Measurements from ENCODE around the gene ARHGAP15.

The ARHGAP15 gene

DNA sequence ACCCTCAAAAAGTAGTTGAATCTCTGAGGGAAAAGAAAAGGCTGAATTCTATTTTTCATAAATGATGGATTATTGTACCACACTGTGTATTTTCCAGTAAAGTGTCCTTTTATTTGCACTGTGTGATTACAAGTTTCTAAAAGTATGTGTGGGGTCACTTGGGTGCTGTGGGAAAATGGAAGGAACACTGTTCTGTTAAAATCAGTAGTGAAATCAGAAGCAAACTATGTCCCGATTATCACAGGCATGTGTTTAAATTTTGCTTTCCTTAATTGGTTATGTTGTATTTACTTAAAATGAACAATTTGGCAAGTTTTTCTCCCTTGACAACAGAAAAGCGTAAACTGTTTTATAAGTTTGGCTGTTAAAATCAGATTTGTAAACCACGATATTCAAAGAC, 353.1 kb downstream of the ARHGAP15 start:
- DNase-seq (ENCODE audit: low spot score) = no peak

DNA sequence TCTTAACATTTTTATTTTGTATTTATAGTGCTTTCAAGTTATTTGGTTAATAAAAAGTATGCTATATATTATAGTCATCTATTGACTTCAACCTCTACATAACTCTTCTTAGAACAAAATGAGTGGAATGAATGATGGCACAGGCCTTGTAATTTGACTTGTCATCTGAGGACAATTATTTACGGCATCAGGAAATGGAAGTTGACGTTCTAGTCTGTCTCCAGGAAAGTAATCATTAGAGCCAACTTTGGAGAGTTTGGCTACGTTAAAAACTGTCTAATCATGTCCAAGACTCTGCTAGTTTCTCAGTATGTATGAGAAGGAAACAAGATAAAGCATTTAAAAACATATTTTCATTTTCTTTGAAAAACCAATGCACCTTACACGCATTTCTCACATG, 353.6 kb downstream of the ARHGAP15 start:
- no peak for DNase-seq (ENCODE audit: low spot score)

DNA sequence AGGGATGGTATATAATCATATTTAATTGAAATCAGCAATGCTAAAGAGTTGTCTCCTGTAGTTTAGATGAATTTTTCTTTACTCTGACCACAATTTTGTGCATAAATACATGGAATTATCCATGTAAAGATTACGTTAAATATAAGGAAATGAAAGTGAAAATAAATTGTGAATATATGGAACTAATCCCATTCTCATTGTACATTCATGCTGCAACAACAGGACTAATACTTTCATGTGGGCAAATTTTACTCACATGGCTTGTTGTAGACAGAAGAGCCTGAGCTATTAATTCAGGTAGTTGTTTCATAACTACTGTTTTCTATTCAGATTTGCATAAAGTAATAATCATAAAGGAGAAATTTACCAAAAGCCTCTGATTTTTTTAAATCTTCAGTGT, 357.8 kb downstream of the ARHGAP15 start:
- DNase-seq (ENCODE audit: low spot score) = no peak

DNA sequence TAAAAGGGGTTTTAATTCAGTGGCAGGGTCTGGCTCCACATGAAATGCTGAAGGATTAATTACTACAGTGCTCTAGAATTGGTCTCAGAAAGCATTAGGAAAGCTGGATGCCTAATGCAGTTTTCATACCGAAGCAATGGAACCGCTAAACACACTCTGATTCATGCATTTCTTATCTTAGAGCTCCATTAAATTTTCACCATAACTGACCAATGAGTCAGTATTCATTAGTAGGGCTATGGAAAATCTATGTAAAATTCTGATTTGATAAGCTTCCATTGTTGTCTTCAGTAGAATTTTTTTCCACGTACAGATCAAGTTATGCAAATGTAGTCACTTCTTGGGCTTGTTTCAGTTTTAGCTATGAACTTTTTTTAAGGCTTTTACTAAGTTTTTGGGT, 359.9 kb downstream of the ARHGAP15 start:
- no peak for DNase-seq (ENCODE audit: low spot score)

DNA sequence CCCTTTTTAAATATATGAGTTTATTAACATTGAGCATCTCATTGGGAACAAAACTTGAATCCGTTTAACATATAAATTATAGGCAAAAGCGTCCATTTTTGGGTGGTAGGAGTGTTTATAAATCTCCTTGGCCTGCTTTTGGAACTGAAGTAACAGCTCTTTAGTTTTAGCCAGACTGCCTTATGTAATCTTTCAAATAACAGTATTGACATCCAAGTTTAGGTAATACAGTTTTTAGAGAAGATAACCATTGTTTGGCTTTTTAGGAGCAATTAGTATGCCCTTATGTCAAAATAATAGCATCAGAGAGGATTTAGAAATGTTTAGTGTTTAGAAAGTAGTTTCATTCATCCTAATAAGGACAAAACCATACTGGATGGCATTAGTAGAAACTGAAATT, 361.9 kb downstream of the ARHGAP15 start:
- DNase-seq (ENCODE audit: low spot score) = no peak

DNA sequence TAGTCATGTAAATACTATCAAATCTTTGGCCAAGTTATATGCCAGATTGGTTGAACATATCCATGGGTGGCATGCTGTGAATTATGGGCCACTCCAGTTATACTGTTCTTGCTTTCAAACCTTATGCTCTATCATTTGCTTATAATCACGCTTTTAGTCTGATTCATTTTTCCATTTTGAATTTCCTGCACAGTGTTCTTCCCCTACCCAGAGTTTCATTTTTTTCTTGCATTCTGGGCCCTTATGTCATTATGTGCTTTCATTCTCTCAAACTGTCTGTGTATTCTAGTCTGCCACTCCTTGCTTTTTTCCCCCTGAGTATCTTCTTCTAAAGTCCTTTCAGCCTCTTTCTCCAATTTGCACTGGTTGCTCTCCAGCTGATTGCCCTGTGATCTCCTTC, 364.1 kb downstream of the ARHGAP15 start:
- no peak for DNase-seq (ENCODE audit: low spot score)

DNA sequence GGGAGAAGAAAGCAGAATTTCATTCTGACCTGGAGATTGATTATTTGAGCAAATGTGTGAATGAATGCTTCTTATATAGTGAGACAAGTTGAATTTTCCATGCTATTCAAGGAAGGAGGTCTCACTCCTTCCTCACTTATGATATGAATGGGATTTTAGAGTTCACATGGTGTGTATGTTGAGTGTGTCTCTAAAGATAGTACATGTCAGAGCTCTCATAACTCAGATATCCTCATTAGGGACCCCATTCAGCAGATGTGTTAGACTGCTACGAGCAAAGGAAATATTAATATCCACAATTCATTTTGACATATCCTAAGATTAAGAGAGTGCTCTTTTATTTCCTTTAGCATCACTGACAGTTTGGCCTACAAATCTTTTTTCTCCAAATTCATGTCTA, 368.5 kb downstream of the ARHGAP15 start:
- DNase-seq (ENCODE audit: low spot score) = no peak

DNA sequence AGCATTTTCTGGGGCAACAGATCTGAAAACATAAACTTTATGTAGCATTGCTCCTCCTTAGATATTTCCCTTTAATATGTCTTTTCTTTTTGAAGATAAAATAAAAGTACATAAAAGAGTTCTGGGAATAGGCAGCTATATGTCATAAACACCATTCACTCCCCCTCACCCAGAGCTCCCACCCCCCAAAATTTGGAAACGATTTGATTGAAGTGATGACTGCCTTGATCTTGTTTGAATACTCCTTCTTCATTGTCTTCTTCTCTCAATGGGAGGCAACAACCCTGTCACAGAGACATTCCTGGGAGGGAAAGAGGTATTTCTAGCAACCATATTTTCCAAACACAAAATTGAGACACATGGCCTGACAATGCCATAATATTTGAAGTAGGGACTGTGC, 369.3 kb downstream of the ARHGAP15 start:
- no peak for DNase-seq (ENCODE audit: low spot score)

DNA sequence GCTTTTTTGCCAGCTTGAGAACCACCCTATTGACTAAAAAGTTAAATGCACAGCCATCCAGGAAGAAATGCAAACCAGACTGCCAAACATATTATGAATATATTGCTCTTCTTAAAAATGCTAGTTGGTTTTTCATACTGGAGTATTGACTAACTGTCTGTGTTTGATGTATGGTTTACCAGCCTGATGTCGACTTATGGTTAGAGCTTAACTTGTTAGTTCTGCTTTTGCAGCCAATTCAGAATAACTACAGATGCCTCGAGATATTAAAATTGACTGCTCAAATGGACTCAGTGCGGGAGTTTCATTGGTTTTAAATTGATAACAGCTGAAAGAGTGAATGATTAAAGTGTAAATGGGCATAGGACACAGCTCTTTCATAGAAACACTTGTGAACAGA, 369.8 kb downstream of the ARHGAP15 start:
- no peak for DNase-seq (ENCODE audit: low spot score)

DNA sequence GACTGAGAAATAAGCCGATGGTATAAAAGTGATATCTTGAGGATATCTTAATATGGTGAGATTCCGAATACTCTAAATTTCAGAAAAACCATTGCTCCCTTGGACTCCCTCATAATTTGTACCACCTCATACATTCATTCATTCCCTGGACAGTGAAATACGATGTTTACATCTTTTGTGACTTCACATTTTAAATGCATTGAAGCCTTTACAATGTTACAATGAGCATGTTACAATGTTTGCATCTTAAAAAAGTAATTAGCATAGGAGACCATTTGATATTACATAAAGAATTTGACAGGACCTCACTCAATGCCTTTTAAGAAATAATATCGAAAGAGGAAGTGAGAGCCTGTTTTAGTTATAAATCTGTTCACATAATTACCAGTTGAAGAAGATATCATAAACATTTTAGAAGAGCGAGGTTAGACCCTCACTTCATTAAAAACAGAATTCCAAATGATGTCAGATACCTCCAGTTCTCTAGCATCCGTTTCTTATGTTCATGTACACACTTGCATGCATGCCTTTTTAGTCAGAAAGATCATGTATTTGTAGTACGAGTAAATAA, 372.0 kb downstream of the ARHGAP15 start:
- no peak for DNase-seq (ENCODE audit: low spot score)

DNA sequence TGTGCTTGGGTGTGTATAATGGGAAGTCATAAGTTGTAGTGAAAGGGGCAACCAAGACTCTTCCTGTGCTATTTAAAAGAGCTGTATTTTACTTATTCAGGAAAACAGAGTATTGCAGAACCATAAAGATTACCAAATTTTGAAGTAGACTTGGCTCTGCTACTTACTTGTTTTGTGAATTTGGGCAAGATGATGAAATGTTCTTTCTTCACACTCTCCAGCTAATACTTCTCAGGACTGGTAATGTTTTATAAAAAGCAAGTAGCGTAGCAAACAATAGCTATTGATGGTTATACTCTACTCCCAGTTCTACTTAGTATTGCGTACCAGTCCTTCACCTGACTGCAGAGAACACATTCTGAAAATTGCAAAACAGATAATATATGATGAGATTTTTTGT, 374.1 kb downstream of the ARHGAP15 start:
- no peak for DNase-seq (ENCODE audit: low spot score)

DNA sequence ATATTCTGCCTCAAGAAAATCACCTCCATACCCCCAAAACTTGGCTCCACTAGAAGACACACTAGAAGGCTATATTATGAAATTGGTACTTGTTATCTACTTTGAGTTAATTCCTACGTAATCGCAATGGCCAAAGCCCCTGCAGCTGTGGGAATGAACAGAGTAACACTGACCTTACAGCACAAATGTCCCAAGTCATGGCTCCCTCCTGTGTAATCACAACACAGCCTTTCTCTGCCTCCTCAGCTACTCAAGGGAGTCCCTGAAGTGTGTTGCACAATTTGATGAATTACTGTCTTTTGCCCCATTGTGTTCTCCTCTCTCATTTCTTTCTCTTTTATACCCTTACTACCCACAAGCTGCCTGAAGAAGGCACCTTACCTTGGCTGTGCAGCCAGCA, 375.2 kb downstream of the ARHGAP15 start:
- DNase-seq (ENCODE audit: low spot score) = no peak

DNA sequence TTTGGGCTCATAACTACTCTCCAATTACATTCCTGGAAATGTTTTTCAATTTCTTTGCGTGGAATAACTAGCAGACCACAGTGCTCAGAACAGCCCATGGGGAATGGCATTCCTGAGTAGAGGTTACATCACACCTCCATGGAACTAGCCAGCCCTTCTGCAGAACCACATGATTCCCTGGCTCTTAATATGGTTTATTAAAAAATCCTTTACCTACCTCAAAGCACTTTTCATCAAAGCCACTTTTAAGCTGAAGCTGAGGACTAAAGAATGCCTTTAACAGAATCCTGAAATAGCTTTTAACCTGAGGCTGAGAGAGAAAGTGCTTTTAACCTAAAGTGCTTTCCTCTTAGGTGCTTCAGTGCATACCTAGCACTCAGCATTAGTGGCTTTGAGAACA, 376.3 kb downstream of the ARHGAP15 start:
- no peak for DNase-seq (ENCODE audit: low spot score)

DNA sequence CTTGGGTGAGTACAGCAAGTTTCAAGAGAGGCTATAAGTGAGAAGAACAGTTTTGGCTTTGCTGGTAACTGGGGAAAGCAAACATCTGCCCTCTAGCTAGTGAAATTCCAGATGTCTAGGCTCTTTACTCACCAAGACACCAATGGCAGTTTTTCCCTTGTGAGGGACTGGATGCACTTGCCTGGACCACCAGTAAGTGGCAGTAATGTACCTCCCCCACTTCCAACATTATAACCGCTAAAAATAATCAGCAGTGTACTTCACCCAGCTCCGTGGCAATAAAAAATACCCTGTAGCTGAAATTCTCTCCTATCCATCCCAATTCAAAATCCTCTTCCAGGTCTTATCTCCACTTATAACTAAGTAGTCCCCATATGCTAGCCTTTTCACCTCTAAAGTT, 383.9 kb downstream of the ARHGAP15 start:
- peak; percentile 50 for DNase-seq (ENCODE audit: low spot score)

DNA sequence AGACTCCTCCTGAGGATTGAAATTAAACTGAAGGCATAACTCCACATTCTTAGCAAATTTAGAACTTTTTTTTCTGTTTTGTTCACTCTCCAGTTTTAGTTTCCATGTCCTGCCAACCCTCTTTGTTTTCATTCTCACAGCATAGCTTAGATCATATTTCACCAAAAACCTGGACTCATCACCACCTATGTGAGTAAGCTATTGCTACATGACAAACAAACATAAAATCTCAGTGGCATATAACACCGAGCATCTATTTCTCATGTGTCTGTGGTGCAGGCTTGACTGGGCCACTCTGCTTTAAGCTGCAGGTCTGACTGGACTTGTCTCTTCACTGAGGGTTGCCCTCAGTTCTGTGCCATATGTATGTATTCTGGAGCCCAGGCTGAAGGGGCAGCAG, 385.2 kb downstream of the ARHGAP15 start:
- no peak for DNase-seq (ENCODE audit: low spot score)

DNA sequence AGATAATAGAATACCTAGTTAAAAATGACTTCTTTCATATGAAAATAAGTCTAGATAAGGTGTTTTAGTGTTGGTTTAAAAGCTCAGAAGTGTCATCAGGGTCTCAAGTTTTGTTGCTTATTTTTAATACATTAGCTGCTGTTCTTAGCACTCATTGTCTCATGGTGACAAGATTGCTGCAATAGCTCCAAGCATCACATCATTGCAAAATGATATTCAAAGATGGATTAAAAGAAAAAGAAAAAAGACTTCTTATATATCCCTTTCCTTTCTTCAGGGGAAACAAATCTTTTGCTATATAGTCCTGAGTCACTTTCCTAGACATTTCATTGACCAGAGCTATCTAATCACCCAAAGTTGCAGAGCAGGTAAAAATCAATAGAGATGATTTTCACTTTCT, 386.1 kb downstream of the ARHGAP15 start:
- DNase-seq (ENCODE audit: low spot score) = no peak

DNA sequence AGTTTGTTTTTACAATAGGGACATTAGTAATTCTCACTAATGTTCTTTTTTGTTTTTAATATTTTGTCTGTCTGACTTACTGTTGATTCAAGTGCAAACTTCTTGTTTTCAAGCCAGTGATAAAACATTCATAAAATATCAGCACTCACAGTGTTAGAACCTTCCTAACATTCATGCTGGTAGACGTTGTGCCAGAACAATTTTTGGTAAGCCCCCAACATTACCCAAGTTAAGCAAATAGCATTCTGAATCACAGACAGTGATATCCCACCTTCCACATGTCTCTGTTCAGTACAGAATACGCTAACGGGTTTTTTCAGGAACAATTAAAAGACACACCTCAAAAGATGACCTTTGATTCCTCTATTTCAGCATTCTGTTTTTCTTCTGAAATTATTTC, 390.3 kb downstream of the ARHGAP15 start:
- no peak for DNase-seq (ENCODE audit: low spot score)

DNA sequence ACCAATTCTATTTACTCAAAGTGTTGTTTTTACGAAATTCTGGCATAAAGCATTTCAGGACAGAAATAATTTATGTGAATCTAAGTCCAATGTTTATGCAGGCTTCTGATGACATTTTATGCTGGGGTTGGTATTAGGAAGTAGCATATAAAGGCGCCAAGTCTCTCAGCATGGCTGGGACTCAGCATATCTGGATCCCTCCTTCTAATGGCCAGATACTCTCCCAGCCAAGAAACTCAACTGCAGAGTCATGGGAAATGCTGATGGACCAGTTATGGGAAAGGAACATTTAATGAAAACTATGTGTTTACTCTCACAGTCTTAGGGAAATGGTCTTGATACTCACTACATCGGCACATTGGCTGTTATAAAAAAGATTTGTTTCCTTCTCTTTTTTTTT, 392.2 kb downstream of the ARHGAP15 start:
- no peak for DNase-seq (ENCODE audit: low spot score)

DNA sequence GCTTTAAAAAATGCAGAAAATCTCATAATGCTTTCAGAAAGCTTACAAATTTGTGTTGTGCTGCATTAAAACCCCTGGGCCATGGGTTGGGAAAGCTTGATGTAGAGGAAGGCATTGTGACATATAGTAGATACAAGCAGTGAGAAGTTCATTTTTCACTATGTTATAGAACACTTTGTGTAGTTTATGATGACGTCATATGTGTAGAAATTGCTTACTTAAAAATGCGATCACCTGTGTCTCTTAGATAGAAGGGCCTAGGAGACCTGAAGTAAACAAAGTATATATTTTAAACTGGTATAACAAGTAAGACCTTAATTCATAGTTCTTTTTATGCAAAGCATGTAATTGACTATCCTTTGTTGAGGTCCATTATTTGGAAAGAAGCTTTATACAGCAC, 393.5 kb downstream of the ARHGAP15 start:
- no peak for DNase-seq (ENCODE audit: low spot score)

DNA sequence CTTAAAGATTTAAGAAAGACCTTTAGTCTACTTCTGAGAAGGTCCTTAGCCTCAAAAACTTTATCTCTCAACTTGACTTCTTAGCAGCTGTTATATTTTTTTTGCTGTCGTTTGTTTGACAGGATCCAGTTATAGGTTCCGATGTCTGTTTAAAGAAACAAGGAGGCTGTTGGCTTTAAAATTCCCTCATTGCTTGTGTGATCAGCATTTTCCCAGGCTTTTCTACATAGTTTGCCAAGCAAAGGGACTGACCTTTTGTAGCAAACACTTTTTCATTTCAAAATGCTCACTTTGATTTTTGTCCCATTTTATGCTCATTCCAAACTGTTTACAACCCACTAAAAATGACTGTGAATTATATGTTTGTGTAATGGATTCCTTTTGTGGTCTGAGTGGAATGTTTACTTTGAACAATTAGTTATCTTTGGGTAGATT, 394.9 kb downstream of the ARHGAP15 start:
- DNase-seq (ENCODE audit: low spot score) = no peak

DNA sequence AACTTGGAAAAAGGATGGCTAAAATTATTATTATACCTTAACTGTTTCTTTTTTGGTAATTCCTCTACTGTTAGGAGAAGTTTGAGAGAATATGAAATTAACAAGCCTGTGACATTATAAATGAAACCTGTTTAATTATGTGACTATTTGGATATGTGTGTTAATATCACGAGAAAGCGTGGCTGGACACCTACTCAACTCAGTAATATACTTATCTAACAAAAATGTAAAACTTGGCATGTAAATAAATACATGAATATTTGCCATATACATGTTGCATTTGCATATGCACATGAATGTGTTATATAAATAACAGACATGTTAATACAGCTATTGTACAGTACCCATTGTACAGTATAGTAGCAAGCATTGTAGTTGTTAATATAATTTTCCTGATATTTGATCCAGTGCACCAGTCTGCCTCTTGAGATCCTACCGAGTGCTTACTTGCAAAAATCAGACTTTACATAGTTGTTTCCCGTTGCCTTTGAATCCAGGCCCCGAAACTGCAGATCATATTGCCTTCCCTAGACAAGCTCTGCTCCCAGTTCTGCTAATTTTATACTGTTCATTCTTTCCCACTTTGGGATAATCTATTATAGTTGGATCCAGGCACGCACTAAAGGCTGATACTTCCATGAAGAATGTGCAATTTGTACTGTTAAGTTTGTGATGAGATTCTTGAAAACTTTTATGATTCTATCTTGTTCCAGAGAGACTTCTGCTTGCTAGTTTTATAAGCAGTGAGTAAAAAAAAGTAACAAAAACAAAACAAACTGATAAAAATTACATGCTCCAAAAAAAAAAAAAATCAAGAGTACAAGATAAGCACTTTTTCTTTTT, 395.6 kb downstream of the ARHGAP15 start:
- DNase-seq (ENCODE audit: low spot score) = no peak

DNA sequence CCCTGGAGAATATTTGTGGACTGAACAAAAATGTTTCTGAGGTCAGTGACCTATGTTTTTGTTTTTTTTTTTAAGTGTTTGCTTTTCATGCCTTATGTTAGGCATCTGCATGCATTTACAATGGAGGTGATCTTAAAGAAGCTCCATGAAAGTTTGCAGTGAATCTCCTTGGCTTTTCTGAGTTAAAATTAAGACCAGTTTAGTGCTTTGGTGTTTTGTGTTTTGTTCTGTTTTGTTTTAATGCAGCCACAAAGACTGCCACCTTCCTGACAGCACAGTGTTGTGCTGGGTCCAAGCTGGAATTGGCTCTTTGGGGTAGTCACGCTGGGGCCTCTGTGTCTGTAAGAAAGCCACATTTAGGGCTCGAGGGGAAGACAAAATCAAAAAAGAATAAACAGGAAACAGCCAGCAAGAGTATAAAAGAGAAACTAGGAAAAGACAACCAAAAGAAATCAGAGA, 396.2 kb downstream of the ARHGAP15 start:
- DNase-seq (ENCODE audit: low spot score) = no peak

DNA sequence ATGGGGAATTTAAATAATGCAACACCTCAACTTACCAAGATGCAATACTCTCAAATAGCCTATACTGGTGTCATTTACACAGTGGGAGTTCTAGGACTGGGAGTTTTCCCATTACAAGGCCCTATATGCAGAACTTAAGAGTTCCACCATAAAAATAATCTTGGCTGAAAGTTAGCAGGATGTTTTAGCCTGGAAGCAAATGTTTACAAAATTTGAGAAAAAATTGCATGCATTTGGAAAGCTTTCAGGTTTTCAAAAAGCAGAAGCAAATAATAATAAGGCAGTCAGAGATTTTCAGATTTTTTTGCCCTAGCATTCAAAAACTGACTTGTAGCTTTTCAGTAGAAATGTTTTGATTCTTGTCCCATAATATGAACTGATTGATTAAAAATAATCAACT, 397.3 kb downstream of the ARHGAP15 start:
- DNase-seq (ENCODE audit: low spot score) = no peak

DNA sequence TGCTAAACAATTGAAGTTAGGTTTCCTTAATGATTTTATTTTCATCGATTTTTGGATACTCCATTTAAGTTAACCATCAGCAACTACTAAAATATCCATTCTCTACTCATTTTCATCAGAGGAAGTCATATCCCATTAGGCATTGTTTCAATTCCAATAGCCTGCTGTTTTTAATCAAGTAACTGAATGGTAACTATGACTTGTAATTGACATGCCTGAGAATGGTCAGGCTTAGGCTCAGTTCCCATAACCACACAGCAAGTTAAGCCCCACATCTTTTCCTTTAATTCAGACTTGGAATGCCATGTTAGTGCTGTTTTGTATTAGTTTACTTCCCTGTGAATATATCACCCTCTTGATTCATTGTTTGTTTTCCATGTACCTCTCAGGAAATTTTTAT, 398.8 kb downstream of the ARHGAP15 start:
- DNase-seq (ENCODE audit: low spot score) = no peak

Measured in D341Med (cell line).